ENCODE results near the gene LEF1.

- TF ChIP-seq SP1 (IDR thresholded peaks at IDR 0.05) (no peak), FOXA1 (IDR thresholded peaks at IDR 0.05) (no peak), PKNOX1 (IDR thresholded peaks at IDR 0.05) (no peak), NFRKB (IDR thresholded peaks at IDR 0.05) (no peak), BHLHE40 (IDR thresholded peaks at IDR 0.05; ENCODE audit: borderline replicate concordance) (no peak), ELF4 (IDR thresholded peaks at IDR 0.05) (no peak), FOXK2 (IDR thresholded peaks at IDR 0.05) (no peak), TARDBP (IDR thresholded peaks at IDR 0.05) (no peak)
Measured at GRCh38 chr4:108160741-108161352, 7.9 kb downstream of the LEF1 start.

Data from HEK293T (cell line).